IgD-negative memory B cell (primary cell): ENCODE results near the gene TANGO2. TPM values are rescaled to one million over a fixed set of nuclear protein-coding genes. Genes with fewer than 3 reads are reported as not detected.

Experiments
- H3K27ac Mint-ChIP-seq, 3 donors: one replicate each; pipeline ENCODE4 v1.8.0; 2020 to 2022; ENCODE audit warnings: mild to moderate bottlenecking in 3 of 3, mixed read lengths in 3 of 3, moderate library complexity in 1 of 3
- H3K27me3 Mint-ChIP-seq: one replicate; pipeline ENCODE4 v1.8.0; 2021; ENCODE audit warnings: mixed read lengths
- H3K36me3 Mint-ChIP-seq: one replicate; pipeline ENCODE4 v1.8.0; 2020; ENCODE audit warnings: mild to moderate bottlenecking, mixed read lengths
- H3K4me1 Mint-ChIP-seq, 3 donors: one replicate each; pipeline ENCODE4 v1.8.0; 2020 to 2022; ENCODE audit warnings: mixed read lengths in 3 of 3, mild to moderate bottlenecking in 1 of 3
- H3K4me3 Mint-ChIP-seq, 4 donors: one replicate each; pipeline ENCODE4 v1.8.0; 2020 to 2022; ENCODE audit warnings: mild to moderate bottlenecking in 4 of 4, mixed read lengths in 4 of 4, moderate library complexity in 3 of 4
- H3K9me3 Mint-ChIP-seq, 3 donors: one replicate each; pipeline ENCODE4 v1.8.0; 2020 to 2021; ENCODE audit warnings: mixed read lengths in 3 of 3, mild to moderate bottlenecking in 1 of 3
- polyA plus RNA-seq: library from polyadenylated mRNA; unstranded; fragments of 300-500 nt; fragmentation: Illumina TruSeq; gene quantifications from one replicate; pipeline ENCODE4 v1.2.3, GENCODE V29; 2021

The TANGO2 gene
- polyA plus RNA-seq, 1 donor from 2014 or later = 44.5 TPM

DNA sequence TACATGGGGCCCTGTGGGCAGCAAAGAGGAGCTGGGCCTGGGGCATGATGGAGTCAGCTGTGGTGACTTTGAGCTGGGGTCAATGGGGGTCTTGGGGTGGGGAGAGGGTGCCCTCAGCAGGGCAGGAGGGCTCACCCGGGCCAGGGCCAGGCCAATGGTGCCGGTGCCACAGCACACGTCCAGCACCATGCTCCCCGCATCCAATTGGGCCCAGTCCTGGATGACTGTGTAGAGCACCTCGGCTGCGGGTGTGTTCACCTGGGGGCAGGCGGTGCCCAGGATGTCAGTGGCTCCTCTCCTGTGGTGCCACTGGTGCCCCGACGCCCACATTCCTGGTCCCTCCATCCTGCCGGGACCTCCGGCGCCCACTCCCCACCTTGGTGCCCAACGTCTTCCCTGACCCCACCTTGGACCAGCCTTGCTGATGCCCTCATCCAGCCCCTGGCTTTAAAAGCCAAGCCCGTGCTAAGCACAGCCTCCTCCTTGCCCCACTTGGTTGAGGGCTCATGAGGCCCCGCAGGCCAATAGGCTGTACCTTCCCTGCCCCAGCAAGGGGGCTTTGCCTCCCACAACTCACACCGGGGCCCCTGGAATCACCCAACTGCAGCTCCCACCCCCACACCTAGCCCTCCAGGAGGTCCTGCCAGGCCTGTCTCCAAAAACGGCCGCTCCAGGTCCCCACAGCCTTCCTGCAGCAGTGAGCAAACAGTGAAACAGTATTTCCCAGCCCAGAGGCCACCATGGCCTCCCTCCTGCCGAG is 92.8 kb downstream of the TANGO2 start:
- Mint-ChIP-seq H3K4me3 (peak overlapping the region in 2 of 4 donors; percentile 37 to 71), H3K27me3 (no peaks in the 10 kb centered on the region)

DNA sequence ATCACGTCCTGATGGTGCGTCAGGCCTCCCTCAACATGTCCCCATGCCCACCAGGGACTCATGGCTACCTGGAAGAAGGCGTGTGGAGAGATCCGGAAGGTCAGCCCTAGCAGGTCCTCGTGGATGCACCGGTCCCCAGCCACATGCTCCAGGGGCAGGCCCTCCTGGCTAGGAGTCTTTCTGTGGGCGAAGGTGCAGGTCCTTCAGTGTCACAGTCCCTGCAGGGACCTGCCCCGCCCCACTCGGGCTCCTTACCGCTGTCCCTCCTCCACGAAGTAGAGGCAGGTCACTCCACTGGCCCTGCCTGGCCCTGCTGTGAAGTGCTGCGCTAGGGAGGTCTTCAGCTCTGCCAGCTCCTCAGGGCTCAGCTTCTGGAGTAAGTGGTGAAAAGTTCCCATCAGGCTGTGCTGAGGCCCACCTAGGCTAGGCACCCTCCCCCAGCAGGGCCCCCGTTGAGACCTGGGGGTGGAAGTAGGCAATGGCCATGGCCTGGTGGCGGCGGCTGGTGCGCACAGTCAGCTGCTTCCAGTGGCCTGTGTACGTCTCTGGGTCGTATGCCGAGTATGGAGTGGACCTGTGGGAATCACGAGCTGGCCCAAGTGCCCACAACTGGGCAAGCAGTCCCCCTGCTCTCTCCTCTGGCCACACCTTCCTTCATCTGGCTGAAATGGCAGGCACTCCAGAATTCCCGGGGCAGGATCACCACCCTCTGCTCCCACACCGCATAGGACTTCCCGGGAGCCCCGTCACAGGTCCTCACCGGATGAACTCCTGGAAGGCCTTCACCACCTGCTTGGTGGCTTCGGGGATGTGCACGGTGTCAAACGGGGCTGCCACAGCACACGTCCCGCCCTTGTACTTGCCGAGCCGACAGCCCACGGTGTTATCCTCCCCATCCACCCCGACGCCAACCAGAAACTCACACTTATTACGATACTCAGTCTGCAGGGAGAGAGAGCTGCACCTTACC is 93.9 kb downstream of the TANGO2 start:
- no peaks in the 10 kb centered on the region for H3K36me3 Mint-ChIP-seq
- no peaks in the 10 kb centered on the region for H3K9me3 Mint-ChIP-seq
- peak overlapping the region in 3 of 4 donors; percentile 55 to 71 (median 63) for H3K4me3 Mint-ChIP-seq
- peak overlapping the region in 1 of 3 donors; percentile 53 for H3K27ac Mint-ChIP-seq
- peaks cover 0 to 20% (median 16%) of the 10 kb centered on the region in 3 donors for H3K4me1 Mint-ChIP-seq
- no peaks in the 10 kb centered on the region for H3K27me3 Mint-ChIP-seq

More for the DNA sequence above, 92.8 kb downstream of the TANGO2 start:
- Mint-ChIP-seq H3K9me3 (no peaks in the 10 kb centered on the region), H3K4me1 (peaks cover 0 to 14% (median 14%) of the 10 kb centered on the region in 3 donors), H3K27ac (no peak overlapping the region), H3K36me3 (no peaks in the 10 kb centered on the region)

DNA sequence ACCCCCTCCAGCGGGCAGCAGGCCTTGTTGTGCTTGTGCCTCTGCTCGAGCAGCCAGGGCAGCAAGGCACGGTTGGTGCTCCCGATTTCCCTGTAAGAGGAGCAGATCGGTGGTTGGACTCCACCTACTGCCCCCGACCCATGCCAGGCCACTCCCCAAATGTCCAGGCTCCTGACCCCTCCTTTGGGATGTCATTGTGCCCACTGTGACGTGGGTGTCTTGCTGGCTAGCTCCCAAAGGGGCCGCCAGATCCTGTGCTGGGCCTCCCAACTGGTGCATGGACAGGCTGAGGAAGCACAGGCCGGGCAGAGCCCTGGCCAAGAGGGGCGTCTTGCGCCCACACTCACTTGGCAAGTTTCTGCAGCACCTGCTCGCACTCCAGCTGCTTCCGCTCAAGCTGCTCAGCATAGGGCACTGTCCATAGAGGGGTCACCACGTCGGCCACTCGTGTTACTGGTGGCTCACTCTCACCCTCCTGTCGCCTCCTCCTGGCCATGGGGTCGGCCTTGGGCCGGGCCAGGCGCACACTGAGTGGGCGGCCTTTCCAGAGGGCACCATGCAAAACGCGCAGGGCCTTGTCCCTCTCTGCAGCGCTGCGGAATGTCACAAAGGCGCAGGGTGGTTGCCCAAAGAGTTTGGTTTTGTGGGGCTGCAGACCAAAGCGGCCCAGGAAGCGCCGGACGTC is 94.9 kb downstream of the TANGO2 start, which contains the start of gene RANBP1:
Gene RANBP1 (plus strand): TSS at position 414 of the 685 bp plus-strand sequence. CDS start 81 bp downstream, at position 495.
- Mint-ChIP-seq H3K9me3 (no peaks in the 10 kb centered on the region), H3K4me3 (peak within 1 kb of the TSS; percentile 90 to 96 (median 92)), H3K4me1 (peaks cover 0 to 21% (median 16%) of the 10 kb centered on the region in 3 donors), H3K27ac (peak within 1 kb of the TSS; percentile 79 to 97 (median 91)), H3K27me3 (no peaks in the 10 kb centered on the region), H3K36me3 (no peaks in the 10 kb centered on the region)

DNA sequence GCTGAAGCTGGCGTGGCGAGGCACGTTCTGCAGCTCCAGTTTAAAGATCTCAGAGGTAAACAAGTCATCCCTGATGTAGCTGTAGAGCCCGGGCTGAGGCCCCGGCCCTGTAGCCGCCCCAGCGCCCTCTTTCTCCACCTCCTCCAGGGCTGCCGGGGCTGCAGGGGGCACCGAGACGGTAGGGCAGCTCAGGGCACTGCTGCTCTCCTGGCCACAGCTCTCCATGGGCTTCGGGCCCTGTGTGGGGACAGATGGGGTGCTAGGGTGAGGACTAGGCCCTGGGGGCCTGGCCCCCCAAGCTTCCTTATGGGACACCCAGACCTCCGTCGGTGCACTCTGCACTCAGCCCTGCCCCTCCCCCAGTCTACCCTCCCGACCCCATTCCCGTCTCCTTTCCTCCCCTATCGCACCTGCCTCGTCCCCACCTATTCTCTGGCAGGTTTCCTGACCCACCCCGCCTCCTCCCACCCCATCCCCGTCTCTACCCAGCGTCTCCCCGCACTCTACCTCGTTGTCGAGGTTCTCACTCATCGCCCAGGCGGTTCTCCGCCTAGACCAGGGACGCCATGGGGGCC is 95.6 kb downstream of the TANGO2 start:
- Mint-ChIP-seq H3K9me3 (no peaks in the 10 kb centered on the region), H3K27ac (peak overlapping the region; percentile 79 to 97 (median 91)), H3K4me1 (peaks cover 0 to 17% (median 16%) of the 10 kb centered on the region in 3 donors), H3K36me3 (no peaks in the 10 kb centered on the region), H3K4me3 (peak overlapping the region; percentile 90 to 96 (median 92)), H3K27me3 (no peaks in the 10 kb centered on the region)

Other genes starting within 250 kb of the TANGO2 start
- gene GNB1L, start 166.2 kb upstream of the TANGO2 start, polyA plus RNA-seq = 15.3 TPM
- gene RTL10, start 166.2 kb upstream of the TANGO2 start, polyA plus RNA-seq = 7.3 TPM
- gene COMT, start 79.3 kb upstream of the TANGO2 start, polyA plus RNA-seq = 85.3 TPM
- gene TXNRD2, start 79.3 kb upstream of the TANGO2 start, polyA plus RNA-seq = 17.3 TPM
- gene ARVCF, start 4.3 kb upstream of the TANGO2 start, polyA plus RNA-seq = 0.16 TPM
- gene DGCR8, start 59.1 kb downstream of the TANGO2 start, polyA plus RNA-seq = 4.8 TPM
- gene RANBP1, start 95.0 kb downstream of the TANGO2 start, polyA plus RNA-seq = 110 TPM
- 33.7 TPM for gene TRMT2A, start 96.1 kb downstream of the TANGO2 start, polyA plus RNA-seq
- gene ZDHHC8, start 110.7 kb downstream of the TANGO2 start, polyA plus RNA-seq = 4.2 TPM
- gene CCDC188, start 129.9 kb downstream of the TANGO2 start, polyA plus RNA-seq = not detected
- gene RTN4R, start 247.2 kb downstream of the TANGO2 start, polyA plus RNA-seq = not detected